HAP-1 (cell line): ENCODE data around the gene TPP2.

Source experiments
- DNase-seq, 2 experiments: peaks; one replicate each; pipeline ENCODE4 v3.0.0-alpha.2; 2016 to 2020; ENCODE audit warnings: low spot score in 2 of 2
- H3K27me3 ChIP-seq: fragments of 250-450 bp; sonication (Bioruptor Pico); 2 replicates; pipeline ENCODE4 v1.5.1; 2020; ENCODE audit warnings: low read depth, mild to moderate bottlenecking, moderate library complexity
- H3K36me3 ChIP-seq: fragments of 250-450 bp; sonication (Bioruptor Pico); replicated peaks from 2 replicates; pipeline ENCODE4 v1.5.1; 2020; ENCODE audit warnings: mild to moderate bottlenecking
- H3K4me1 ChIP-seq: fragments of 250-450 bp; sonication (Bioruptor Pico); 2 replicates; pipeline ENCODE4 v1.5.1; 2020; ENCODE audit warnings: mild to moderate bottlenecking
- H3K4me3 ChIP-seq: fragments of 250-450 bp; sonication (Bioruptor Pico); 2 replicates; pipeline ENCODE4 v1.5.1; 2020; ENCODE audit warnings: mild to moderate bottlenecking, moderate library complexity
- H3K9me3 ChIP-seq: fragments of 250-450 bp; sonication (Bioruptor Pico); 2 replicates; pipeline ENCODE4 v1.5.1; 2020; ENCODE audit warnings: mild to moderate bottlenecking, moderate library complexity
- in situ Hi-C: fragments of 300-500 bp; cut with MboI; formaldehyde crosslinking; loops from 3 replicates; pipeline ENCODE4 v1.14.3; 2020; ENCODE audit warnings: low sequenced_read_pairs, inconsistent platforms, mixed read lengths

Gene TPP2

GRCh38 chr13:102596147-102597028, at the start of gene TPP2:
Gene TPP2, plus strand, starts transcription at chr13:102596986. Its CDS starts 53 bp downstream, at chr13:102597039.
- DNase-seq, result peak; percentile 92 to 98
- Histone ChIP-seq H3K4me1 (peaks cover 21% of the 10 kb centered on the region), H3K36me3 (no peaks in the 10 kb centered on the region; the same call in 1 of the 2 replicates), H3K9me3 (no peaks in the 10 kb centered on the region), H3K4me3 (peak within 1 kb of the TSS; percentile 61), H3K27me3 (no peaks in the 10 kb centered on the region)
- in situ Hi-C loops, result loop anchor here (5.0 kb wide), 2 partner anchors 176 to 251 kb away; partner anchors contain the start of genes ERCC5 and TEX30

GRCh38 chr13:102548811-102549210, 48.0 kb upstream of the TPP2 start:
- H3K36me3 ChIP-seq, result no peaks in the 10 kb centered on the region
- no peak overlapping the region for H3K4me3 ChIP-seq
- H3K9me3 ChIP-seq, result no peaks in the 10 kb centered on the region
- no peak for DNase-seq
- no peaks in the 10 kb centered on the region for H3K4me1 ChIP-seq
- peaks cover 5% of the 10 kb centered on the region; the same call in 1 of the 2 replicates for H3K27me3 ChIP-seq
- in situ Hi-C loops, result no loop called here

- DNase-seq, result no peak
- Histone ChIP-seq H3K27me3 (peaks cover 5% of the 10 kb centered on the region; the same call in 1 of the 2 replicates), H3K4me1 (no peaks in the 10 kb centered on the region), H3K36me3 (no peaks in the 10 kb centered on the region), H3K4me3 (no peak overlapping the region), H3K9me3 (no peaks in the 10 kb centered on the region)
- in situ Hi-C loops, result loop anchor here (25.0 kb wide), 2 partner anchors 613 to 1413 kb away; no protein-coding TSS in a partner anchor
Observed at GRCh38 chr13:102550507-102550906, 46.3 kb upstream of the TPP2 start.

DNA sequence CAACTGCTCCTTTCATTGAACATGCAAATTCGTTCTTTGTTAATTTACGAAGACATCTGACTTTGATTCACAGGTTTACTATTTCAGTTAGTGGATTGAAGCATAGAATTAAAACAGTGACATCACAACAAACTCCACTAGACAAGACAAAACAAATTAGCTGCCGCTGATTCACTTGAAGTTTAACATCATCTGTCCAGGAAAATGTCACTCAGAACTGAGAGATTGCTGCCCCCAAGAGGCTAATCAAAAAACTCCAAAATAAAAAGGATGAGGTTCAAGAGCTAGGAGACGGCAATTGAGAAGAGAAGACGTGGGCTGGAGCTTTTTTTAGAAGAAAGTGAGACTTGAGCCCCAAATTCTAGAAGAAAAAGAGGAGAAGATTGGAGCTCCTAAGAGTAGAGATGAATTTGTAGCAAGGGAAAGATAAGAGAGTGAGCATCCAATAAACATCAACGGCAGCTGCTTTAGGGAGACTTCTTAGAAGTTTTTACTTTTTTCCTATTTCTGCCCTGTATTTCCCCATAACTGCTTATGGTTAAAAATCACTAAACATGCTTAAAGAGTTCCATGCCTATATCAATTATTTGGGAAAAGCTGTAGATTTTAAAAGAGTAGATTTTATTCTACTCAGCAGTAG, 40.8 kb upstream of the TPP2 start:
- H3K4me1 ChIP-seq, result no peaks in the 10 kb centered on the region
- H3K9me3 ChIP-seq, result no peaks in the 10 kb centered on the region
- no peak overlapping the region for H3K4me3 ChIP-seq
- in situ Hi-C loops, result loop anchor here (25.0 kb wide), 2 partner anchors 619 to 1419 kb away; no protein-coding TSS in a partner anchor
- peak; percentile 15 to 45 for DNase-seq
- H3K27me3 ChIP-seq, result peaks cover 15% of the 10 kb centered on the region
- no peaks in the 10 kb centered on the region for H3K36me3 ChIP-seq

- Histone ChIP-seq H3K9me3 (no peaks in the 10 kb centered on the region), H3K4me3 (no peak overlapping the region)
Observed at GRCh38 chr13:102556806-102557205, 40.0 kb upstream of the TPP2 start.

GRCh38 chr13:102558029-102558428, 38.8 kb upstream of the TPP2 start:
- Histone ChIP-seq H3K9me3 (no peaks in the 10 kb centered on the region), H3K36me3 (no peaks in the 10 kb centered on the region), H3K4me3 (no peak overlapping the region), H3K4me1 (no peaks in the 10 kb centered on the region), H3K27me3 (peaks cover 22% of the 10 kb centered on the region)
- no peak for DNase-seq
- in situ Hi-C loops, result loop anchor here (25.0 kb wide), 2 partner anchors 621 to 1421 kb away; no protein-coding TSS in a partner anchor

More at GRCh38 chr13:102556806-102557205, 40.0 kb upstream of the TPP2 start:
- no peaks in the 10 kb centered on the region for H3K36me3 ChIP-seq
- in situ Hi-C loops, result loop anchor here (25.0 kb wide), 2 partner anchors 620 to 1420 kb away; no protein-coding TSS in a partner anchor
- no peaks in the 10 kb centered on the region for H3K4me1 ChIP-seq
- H3K27me3 ChIP-seq, result peaks cover 18% of the 10 kb centered on the region
- DNase-seq, result no peak

- in situ Hi-C loops, result loop anchor here (25.0 kb wide), 2 partner anchors 625 to 1425 kb away; no protein-coding TSS in a partner anchor
- Histone ChIP-seq H3K9me3 (no peaks in the 10 kb centered on the region), H3K27me3 (peaks cover 38% of the 10 kb centered on the region), H3K4me1 (no peaks in the 10 kb centered on the region), H3K36me3 (no peaks in the 10 kb centered on the region), H3K4me3 (no peak overlapping the region)
- DNase-seq, result no peak
Observed at GRCh38 chr13:102561933-102562332, 34.9 kb upstream of the TPP2 start.

DNA sequence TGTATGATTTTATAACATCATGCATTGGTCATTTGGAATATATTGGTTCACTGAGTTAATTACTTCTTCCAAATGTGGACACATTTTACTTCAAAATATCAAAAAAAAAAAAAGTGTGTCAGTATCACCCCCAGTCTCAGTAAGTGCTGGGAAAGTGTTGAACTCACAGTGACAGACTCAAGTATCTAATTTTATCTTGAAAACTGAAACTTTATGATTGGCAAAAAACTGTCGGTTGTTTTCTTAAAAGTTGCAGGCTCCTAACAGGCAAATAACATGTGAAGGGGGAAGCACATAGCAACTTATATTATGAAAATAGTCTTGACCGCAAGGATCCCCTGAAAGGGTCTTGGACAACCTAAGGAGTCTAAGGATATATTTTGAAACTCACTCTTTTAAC, 33.5 kb upstream of the TPP2 start:
- Histone ChIP-seq H3K9me3 (no peaks in the 10 kb centered on the region), H3K4me1 (no peaks in the 10 kb centered on the region), H3K36me3 (no peaks in the 10 kb centered on the region), H3K27me3 (peaks cover 44% of the 10 kb centered on the region), H3K4me3 (no peak overlapping the region)
- no peak for DNase-seq
- in situ Hi-C loops, result loop anchor here (25.0 kb wide), 2 partner anchors 626 to 1426 kb away; no protein-coding TSS in a partner anchor

GRCh38 chr13:102564564-102564963, 32.2 kb upstream of the TPP2 start:
- Histone ChIP-seq H3K27me3 (peaks cover 49% of the 10 kb centered on the region), H3K4me3 (no peak overlapping the region), H3K4me1 (no peaks in the 10 kb centered on the region), H3K9me3 (no peaks in the 10 kb centered on the region), H3K36me3 (no peaks in the 10 kb centered on the region)
- DNase-seq, result no peak
- in situ Hi-C loops, result loop anchor here (25.0 kb wide), 2 partner anchors 627 to 1427 kb away; no protein-coding TSS in a partner anchor

DNA sequence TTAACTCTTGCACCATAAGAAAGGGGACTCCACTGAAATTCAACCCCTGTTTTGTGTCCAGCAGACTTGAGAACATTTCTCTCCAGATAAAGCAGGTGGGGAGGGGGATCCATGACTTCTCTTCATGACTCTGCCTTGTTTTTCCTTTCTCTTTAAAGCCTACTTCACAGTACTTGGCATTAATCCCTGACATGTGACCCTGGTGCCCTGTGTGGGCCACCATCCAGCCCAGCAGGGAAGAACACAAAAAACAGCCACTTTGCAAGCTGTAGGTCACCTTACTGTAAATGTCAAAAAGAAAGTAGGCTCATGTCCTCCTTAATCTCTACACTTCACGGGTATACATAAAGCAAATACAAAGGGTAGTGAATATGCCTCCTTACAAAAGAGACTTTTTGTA, 30.3 kb upstream of the TPP2 start:
- Histone ChIP-seq H3K27me3 (peaks cover 58% of the 10 kb centered on the region), H3K9me3 (no peaks in the 10 kb centered on the region), H3K4me1 (no peaks in the 10 kb centered on the region), H3K4me3 (no peak overlapping the region), H3K36me3 (no peaks in the 10 kb centered on the region)
- in situ Hi-C loops, result loop anchor here (25.0 kb wide), 2 partner anchors 629 to 1429 kb away; no protein-coding TSS in a partner anchor
- no peak for DNase-seq

DNA sequence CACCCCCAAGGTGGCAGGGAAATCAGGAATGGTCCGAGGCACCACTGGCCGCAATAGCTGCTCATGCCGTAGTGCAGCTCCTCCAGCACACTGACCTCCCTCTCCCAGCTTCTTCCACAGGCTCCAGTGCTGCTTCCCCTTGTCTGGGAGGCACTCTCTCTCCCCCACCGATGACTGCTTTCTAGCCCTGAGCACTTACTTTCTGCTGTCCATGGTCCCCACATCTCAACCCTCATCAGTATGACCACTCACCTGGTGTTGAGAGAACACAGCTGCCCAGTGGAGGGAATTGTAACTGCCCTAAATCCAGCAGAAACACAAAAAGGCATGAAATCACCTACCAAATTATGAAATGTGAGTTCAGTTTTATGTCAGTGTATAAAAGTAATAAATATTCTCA, 28.9 kb upstream of the TPP2 start:
- H3K27me3 ChIP-seq, result peaks cover 51% of the 10 kb centered on the region
- H3K36me3 ChIP-seq, result no peaks in the 10 kb centered on the region
- no peak for DNase-seq
- no peak overlapping the region for H3K4me3 ChIP-seq
- H3K9me3 ChIP-seq, result no peaks in the 10 kb centered on the region
- in situ Hi-C loops, result loop anchor here (25.0 kb wide), 2 partner anchors 631 to 1431 kb away; no protein-coding TSS in a partner anchor
- H3K4me1 ChIP-seq, result peaks cover 11% of the 10 kb centered on the region

DNA sequence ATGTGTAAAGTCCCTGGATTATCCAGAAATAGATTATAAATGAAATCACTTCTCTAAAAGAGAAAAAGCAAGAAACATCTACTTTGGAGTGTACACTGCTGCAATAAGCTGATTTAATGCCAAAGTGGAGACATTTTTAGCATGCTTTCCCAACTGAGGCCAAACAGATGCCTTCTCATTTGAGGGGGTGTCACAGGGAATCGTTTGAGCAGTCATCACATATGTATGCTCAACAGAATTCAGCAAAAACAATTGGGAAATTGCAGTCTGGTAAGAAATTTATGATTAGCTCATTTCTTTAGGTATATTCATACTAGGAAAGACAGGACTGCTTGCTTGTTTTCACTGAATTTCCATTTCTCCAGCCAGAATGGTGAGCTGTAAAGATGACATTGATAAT, 27.3 kb upstream of the TPP2 start:
- Histone ChIP-seq H3K4me1 (peaks cover 12% of the 10 kb centered on the region), H3K27me3 (peaks cover 41% of the 10 kb centered on the region), H3K4me3 (no peak overlapping the region), H3K36me3 (no peaks in the 10 kb centered on the region), H3K9me3 (no peaks in the 10 kb centered on the region)
- in situ Hi-C loops, result loop anchor here (25.0 kb wide), 2 partner anchors 632 to 1432 kb away; no protein-coding TSS in a partner anchor
- DNase-seq, result no peak

- H3K4me3 ChIP-seq, result no peak overlapping the region
- H3K36me3 ChIP-seq, result no peaks in the 10 kb centered on the region
- in situ Hi-C loops, result loop anchor here (25.0 kb wide), 2 partner anchors 634 to 1434 kb away; no protein-coding TSS in a partner anchor
- H3K9me3 ChIP-seq, result no peaks in the 10 kb centered on the region
- peaks cover 12% of the 10 kb centered on the region for H3K4me1 ChIP-seq
- DNase-seq, result no peak
- peaks cover 38% of the 10 kb centered on the region for H3K27me3 ChIP-seq
Observed at GRCh38 chr13:102571075-102571474, 25.7 kb upstream of the TPP2 start.
